Stimulated activated CD4-positive, alpha-beta T cell treated with anti-CD3 and anti-CD28 coated beads, Interleukin-1b, Interleukin-23, amount 100 ng/mL, for 1 hour (primary cell): Measurements from ENCODE around the gene CHMP4A.

ENCODE experiments used
- DNase-seq, 2 donors: peaks; one replicate each; pipeline ENCODE4 v3.0.0-alpha.2; 2020; ENCODE audit warnings: low read depth in 2 of 2

CHMP4A gene, protein sequence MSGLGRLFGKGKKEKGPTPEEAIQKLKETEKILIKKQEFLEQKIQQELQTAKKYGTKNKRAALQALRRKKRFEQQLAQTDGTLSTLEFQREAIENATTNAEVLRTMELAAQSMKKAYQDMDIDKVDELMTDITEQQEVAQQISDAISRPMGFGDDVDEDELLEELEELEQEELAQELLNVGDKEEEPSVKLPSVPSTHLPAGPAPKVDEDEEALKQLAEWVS

DNA sequence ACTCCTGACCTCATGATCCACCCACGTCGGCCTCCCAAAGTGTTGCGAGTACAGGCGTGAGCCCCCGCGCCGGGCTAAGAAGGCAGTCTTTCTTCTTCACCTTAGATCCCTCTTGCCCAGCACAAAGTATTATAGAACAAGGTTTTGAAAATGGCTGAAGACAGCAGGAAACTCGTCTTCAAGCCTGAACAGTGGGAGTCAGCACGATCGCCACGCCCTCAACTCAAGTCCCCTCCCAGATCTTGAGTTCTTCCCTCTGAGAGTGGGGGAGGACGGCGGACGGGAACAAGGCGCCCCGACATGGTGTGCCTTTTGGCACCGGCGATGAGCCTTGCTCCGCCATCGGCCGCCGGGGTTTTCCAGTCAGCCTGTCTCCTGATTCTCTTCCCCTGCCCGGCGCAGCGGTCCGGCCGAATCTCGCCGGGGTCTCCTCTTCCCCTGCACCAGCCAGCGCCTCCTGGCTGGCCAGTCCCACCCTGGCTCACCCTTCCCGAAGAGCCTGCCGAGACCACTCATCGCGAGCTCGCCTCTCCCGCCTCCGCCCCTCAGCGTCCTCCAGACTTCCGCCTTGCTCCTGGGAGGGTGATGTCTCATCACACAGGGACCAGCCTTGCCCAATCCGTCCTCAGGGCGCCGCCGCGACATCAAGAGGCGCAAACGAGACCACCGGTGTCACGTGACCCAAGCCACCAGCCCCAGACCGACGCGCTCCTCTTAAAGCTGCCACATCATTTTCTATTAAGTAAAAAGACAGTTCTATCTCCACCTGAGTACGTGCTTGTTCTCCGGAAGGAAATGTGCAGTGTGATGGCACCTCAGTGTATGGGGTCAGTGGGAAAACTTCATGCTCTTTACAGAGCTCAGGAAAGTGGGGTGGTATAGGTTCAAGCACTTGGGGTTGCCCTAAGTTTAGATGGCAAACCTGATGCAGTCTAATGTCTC is at the start of gene CHMP4A:
TSS of gene CHMP4A (minus strand) at position 565 of the 942 bp plus-strand sequence. CDS start at position 516, 49 bp downstream.
- DNase-seq, result peak; percentile 79 to 87

DNA sequence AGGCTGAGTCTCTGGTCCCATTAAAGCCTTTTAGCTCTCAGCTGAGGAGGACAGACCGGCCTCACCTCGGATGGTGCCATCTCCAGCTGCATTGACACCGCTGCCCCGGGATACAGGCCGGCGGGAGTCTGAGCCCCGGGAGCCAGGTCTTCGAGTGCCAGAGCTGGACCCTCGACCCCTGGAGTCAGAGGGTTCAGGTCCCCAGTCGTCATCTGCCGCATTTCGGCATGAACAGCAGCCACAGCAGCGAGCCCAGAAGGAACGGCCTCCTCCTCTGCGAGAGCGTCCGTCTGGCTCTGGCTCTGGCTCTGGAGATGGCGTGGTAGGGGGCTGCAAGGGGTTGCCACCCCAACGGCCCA is 48.7 kb upstream of the CHMP4A start:
- DNase-seq, result no peak

DNA sequence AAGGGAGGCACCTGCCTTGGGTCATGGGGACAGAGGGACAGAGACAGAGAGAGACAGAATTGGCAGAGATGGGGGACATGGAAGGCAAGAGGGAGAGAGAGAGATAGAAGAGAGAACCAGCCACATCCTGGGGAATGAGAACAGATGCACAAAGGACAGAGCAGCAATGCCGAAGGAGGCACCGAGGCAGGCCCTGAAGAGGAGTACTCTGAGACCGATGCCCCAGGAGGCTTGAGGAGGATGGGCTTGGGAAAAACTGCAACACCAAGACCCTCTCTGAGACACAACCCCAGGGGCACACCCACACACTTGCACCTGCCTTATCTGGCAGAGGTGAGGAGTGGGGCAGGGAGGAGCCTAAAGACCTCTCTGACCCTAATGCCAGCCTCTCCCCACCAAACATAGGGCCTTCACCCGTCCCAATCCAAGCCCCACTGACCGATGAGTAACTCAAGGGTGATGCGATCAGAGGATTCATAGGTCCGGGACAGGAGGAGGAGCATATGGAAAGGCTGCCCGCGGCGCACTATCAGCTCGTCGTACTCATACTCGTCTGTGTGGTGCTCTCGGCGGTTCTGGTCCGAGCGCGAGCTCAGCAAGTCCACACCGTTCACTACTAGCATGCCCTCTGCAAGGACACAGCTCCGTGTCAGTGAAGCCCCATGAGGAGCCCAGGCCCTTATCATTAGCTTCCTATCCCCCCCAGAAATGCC is 48.1 kb upstream of the CHMP4A start:
- no peak for DNase-seq

DNA sequence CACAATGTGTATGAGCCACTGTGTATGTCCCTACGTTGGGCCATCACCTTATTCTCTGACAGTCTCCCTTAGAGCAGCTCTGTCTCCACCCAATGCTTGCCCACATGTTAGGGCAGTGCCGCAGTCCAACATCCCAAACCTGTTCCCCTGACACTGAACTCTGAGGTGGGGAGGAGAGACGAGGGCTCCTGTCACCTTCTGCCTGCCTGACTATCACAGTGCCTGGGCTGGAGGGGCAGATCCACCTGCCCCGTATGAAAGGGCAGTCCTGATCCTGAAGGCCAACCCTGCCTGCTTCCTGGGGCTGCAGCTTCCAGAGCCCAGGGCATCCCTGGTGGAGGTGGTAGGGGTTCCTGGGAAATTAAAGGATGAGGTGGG is 47.5 kb upstream of the CHMP4A start:
- no peak for DNase-seq

DNA sequence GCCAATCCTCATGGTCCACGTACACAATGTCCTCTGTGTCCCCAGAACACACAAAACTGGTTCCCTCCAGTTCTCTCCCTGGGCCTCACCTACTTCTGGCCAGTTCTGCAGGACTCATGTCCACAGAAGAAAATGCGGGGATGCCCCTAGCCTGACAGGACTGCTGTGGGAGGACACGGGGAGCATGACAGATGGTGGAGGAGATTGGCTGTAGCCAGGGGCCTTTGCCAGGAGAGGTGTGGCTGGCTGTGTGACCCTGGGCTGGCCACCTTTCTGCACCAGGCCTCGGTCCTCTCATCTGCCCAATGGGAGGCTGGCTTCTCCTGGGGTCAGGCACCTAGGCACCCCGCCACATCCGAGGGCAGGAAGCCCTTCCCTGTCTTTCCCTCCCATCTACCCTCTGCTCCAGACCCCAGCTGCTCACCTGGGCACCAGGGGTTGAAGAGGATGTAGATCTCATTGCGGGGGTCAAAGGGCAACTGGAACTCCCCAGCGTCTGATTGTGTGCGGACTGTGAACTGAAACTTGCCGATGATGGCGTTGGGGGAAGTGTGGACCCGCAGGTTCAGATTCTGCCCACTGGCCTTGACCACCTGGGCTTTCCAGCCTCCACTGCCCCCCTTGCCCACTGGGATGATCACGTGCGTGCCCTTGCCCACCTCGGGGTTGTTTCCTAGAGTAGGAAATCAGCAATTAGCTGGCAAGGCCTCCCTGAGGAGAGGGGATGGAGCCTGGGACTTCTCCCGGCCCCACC is 46.9 kb upstream of the CHMP4A start:
- no peak for DNase-seq

DNA sequence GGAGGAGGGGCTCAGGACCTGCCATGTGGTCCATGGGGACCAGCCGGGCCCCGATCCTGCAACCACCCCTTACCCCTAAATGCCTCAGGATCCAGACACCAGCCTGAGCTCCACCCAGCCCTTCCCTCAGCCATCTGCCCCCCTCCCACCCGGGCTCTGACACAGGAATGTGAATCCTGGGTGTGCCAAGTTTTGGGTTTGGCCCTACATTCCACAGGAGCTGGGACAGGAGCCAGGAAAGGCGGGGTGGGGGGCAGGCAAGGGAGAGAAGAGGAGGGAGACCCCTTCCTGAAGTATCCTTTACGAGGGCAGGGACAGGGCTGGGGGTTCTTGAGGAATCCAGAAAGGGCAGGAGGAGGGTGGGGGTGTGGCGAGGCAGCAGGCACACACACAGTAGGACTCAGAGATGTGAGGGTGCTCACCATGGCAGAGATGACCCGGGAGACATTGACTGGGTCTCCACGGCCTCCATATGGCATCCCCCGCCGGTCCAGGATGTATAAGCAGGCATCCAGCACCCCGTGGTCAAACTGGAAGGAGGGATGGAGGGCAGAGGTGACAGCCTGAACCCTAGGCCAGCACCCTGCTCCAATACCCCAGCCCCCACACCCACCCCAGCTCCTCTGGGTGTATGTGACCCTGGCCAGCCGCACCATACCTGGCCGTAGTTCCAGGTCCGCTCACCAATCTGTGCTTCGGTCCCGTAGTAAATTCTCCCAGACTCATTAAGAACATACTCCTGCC is 46.2 kb upstream of the CHMP4A start:
- no peak for DNase-seq

DNA sequence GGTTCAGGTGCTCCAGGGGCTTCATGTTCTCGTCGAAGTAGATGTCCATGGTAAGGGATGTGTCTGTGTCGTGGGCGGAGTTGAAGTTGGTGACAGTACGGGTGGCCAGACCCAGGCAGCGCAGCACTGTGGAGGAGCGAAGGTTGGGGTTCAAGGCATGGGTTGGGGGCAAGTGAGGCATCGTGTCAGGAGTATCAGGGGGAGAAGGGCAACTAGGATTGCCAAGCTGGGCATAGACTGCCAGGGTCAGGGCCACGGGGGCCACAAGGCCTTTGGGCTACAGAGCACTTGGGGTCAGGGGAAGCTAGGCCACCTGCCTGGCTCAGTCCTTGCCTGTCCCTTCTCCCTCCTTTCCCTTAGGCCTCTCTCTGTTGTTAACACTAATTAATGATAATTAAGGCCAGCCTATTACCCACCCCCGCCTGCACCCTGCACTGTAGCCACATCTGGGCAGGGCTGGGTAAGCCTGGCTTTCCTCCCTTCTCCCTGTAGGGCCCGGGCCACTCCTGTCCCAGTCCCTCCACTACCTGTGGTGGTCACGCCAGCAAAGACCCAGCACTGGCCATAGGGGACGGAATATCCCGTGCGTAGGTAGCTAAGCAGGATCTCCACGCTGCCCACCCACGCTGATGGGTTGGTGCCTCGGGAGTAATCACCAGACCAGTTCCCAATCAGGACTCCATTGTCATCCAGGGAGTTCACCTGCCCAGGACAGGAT is 45.4 kb upstream of the CHMP4A start:
- no peak for DNase-seq

DNA sequence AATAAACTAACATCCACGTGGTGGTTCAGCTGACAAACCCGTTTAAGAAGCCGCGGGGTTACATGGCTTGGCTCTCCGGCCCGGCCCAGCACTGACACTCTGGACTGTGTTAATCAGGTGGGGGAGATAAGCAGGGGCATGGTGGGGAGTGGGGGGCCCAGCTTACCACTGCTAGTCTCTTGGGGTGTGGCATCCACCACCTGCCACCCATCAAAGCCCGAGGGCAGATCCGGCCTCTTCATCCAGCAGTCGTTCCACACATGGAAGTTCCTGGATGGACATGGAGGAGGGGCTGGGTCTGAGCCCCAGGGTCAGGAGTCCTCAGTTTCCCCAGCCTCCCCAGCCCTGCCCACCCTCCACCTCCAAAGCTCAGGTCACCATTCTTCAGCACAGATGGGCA is 44.8 kb upstream of the CHMP4A start:
- no peak for DNase-seq

DNA sequence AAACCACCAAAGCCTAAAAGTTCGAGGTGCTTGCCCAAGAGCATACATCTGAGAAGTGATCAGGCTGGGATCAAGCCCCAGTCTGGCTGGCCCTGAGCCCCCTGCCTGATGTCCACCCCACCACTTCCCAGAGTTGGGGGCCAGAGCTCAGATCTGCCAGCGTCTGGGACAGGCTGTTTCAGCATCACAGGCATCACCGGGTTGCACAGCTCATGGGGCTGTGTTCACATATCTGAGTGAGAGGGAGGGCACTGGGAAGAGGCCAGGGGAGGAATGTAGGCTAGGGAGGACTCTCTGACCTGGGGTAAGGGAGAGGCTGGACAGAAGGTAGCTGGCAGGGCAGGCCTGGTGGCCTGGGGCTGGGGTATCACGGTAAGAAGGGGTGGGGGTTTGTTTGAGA is 43.7 kb upstream of the CHMP4A start:
- no peak for DNase-seq

DNA sequence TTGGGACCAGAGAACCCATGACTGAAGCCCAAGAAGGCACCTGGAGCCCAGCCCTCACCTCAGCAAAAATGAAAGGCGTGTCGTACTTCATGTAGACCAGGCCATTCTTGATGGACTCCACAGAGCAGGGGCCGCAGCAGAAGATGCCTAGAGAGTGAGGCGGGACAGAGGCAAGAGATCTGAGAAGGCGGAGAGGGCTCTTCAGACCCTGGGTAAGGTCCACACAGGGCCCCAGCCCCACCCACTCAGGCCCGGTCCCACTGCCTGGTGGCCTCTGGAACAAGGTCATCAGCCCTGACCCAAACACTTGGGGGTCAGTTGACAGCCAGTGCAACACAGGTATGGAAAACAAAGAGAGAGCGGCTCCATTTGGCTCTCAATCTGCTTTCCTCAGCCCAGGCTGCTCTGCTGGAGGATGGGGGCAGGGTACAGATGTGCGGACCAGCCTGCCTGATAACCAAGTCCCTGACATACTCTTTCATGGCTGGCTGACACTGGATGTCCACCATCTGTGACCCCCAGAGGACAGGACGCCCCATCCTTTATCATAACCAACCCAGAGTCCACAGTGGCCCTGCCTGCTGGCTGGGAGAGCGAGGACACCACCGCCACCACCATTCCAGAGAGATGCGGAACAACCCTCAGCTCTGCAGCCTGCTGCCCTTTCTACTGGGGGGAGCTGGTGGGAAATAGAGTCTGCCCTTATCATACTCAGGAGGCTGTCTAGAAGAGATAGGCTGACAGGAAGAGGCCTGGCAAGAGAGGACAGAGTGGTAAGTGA is 42.8 kb upstream of the CHMP4A start:
- no peak for DNase-seq

DNA sequence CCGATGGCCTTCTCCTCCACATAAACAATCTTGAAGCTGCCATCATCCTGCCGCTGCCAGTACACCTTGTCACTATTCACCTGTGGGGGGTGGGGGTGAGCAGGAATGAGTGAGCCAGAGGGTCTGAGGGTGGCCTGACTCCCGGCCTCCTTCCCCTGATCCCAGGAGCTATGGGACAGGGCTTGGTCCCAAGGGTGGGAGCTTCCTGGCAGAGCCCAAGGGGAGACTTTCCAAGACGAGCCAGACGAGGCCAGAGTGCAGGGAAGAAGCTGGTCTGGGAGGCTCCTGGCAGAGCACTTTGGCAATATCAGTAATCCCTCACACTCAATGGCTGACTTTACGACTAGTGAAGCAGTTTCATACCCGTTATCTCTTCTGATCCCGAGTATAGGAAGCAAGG is 42.1 kb upstream of the CHMP4A start:
- DNase-seq, result no peak

DNA sequence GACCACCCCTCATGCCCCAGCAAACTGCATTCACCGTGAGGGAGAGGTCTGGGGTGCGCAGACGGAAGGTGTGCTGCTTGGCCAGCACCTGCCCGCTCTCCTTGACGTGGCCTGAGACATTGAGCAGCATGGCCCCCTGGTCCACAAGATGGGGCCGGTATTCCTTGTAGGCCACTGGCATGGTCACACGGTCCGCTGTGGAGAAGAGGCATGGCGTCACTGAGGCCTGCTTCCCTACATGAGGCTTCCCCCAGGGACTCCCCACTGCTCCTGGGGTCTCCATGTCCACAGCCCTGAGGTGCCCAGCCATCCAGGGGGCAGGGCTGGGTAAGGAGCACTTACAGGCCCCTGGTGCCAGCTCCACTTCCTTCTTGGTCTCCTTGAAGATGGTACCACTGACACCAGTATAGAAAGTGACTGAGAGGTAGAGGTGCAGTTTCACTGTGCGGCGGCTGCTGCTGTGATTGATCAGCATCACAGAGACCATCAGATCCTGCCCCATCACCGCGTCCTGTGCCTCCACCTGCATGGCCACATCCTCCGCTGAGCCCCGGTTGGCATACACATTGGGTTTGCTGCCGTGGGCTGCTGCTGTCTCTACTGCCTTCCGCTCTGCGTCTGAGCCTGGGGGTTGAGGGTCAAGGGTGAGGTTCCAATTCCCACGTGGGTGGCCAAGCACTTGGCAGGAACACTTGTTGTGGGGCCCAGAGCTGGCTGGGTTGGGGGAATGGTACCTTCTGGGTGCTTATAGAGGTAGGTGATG is 41.5 kb upstream of the CHMP4A start:
- no peak for DNase-seq

DNA sequence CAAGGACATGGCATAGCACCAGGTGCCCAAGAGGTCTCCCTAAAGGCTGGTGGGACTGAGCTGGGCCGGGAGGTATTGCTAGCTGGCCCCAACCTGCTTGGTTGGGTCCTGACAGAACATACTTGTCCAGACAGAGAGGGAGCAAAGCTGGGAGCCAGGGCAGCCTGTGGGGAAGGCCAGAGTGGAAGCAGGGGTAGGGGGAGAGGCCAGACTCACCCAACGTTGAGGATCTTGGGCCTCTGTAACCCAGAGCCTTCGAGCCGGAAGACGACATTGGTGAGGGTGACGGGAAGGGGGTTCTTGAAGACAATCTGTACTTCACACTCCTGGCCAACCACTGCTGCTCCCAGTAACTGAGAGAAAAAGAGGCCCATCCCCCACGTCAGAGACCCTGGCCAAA is 40.6 kb upstream of the CHMP4A start:
- no peak for DNase-seq

DNA sequence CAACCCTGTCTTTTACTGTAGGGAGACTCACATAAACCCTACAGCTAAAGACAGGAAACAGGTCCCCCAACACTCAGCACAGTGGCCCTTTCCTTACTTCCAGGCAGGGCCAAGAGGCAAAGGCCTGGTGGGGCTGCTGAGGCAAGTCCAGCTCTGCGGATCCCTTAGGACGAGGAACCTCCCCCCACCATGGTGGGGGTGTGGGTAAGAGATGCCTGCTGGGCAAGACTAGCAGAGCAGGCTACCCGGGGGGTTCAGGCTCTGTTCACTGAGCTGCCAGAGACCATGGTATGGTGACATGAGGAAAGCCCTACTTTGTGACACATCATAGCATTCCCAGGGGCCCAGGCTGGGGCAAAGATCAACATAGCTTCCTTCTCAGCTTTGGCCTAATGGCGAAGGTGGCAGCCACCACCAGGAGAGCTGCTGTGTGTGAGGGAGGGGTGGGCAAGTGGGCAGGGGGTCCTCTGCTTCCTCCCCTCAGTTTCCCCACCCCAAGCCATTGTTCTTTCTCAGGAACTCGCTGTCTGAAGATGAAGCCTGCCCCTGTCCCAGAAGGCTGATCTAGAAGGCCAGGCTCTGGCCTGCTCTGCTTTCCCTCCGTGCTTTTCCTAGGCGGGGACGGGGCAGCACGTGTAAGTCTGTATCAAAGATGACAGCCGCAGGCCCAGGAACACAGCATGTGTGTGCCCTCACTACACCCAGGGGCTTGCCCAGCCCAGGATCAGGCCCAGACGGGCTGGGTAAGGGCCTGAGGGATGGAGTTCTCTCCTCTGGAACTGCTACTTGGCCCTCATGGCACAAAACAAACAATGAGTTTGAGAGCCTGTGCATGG is 39.2 kb upstream of the CHMP4A start:
- no peak for DNase-seq

DNA sequence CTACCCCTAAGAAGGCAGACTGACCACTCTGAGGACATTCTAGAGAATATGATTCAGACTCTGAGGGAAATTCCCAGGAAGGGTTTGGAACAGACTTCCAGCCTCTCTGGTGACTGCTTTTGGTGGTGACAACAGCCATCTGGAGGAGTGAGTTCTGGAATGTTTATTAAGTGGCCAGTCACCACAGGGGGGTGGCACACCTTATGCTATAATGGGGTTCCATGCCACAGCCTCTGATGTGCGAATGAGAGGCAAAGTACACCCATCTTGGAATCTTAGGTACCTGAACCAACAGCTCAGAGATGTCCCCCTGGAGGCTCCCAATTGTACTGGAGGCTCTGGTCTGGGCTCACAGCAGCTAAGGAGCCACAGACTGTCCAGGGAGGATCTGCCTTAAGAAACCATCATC is 38.6 kb upstream of the CHMP4A start:
- no peak for DNase-seq

DNA sequence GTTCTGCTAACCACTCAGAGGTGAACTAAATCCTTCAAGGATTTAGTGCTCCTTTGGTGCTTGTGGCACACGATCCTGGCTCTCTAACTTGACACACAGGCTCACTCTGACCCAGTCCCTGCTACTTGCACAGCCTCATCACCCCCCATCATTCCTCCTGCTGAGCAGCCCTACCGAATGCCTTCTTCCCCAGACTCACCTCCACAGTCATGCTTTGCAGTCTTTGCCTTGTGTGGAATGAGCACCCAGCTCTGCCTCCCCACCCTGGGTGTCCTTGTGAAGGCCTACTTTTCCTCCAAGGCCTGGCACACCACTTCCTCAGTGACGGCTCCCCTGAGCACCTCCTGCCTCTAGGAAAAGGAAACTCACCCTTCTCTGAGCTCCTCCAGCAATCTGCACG is 37.1 kb upstream of the CHMP4A start:
- DNase-seq, result no peak

DNA sequence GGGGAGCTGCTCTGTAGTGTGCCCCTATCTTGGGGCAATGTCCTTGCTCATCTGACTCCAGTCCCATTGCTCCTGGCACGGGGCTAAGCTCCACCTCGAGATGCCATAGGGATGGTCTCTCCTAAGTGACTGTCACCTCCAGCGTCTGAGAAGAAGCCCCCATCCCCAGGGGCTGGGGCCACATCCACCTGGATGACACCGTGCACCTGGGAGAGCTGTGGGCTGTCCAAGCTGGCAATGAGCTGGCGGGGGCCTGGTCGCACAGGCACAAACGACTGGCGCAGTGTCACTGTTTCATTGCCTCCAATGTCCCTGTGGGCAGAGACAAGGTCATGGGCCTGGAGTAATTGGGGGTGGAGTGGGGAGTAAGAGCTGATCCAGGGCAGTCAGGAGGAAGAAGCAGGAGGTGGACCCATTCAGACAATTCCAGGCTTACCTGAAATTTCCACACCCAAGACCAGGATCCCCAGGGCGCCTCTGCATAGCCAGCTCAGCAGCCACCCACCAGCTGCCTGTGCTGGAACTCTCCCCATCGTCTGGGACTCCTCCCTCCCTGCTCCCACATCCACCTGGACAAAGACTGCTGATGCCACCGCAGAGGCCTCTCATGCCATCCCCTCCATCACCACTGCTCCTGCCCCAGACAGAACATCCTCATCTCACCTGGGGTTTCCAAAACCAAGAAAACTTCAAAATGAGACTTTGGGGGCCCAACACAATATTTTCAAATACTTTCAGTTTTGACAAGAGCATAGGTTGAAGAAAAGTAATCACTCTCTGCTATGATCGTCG is 36.1 kb upstream of the CHMP4A start:
- DNase-seq, result no peak
